HL-60 (cell line): ENCODE measurements around the gene DSTYK.

ENCODE experiments used
- DNase-seq, 2 experiments: peaks; one replicate each; pipeline ENCODE4 v3.0.0-alpha.2; 2010 to 2020; ENCODE audit warnings: low read depth in 1 of 2, low spot score in 1 of 2
- H3K27ac ChIP-seq: fragments of 250-450 bp; sonication (Bioruptor Pico); replicated peaks from 2 replicates; pipeline ENCODE4 v1.5.1; 2020; ENCODE audit warnings: mild to moderate bottlenecking, moderate library complexity
- H3K27me3 ChIP-seq: fragments of 250-450 bp; sonication (Bioruptor Pico); 2 replicates; pipeline ENCODE4 v1.5.1; 2021; ENCODE audit warnings: mild to moderate bottlenecking, moderate library complexity; ENCODE audit not compliant: insufficient read depth, poor library complexity, severe bottlenecking
- H3K4me3 ChIP-seq: replicated peaks from 2 replicates; pipeline ENCODE4 v1.5.1; 2011; ENCODE audit warnings: mild to moderate bottlenecking, control low read depth, low read length; ENCODE audit not compliant: insufficient read depth
- CTCF ChIP-seq: IDR thresholded peaks from one replicate; pipeline ENCODE4 v1.5.1; 2011; ENCODE audit warnings: low read length, control low read depth, inconsistent platforms; ENCODE audit not compliant: insufficient read depth
- GABPA ChIP-seq: IDR thresholded peaks from 2 replicates; pipeline ENCODE4 v1.6.1; 2012; ENCODE audit warnings: low read depth
- POLR2AphosphoS5 ChIP-seq: IDR thresholded peaks from 2 replicates; pipeline ENCODE4 v1.6.1; 2012; ENCODE audit warnings: low read depth
- SPI1 ChIP-seq: IDR thresholded peaks from 2 replicates; pipeline ENCODE4 v1.6.1; 2012; ENCODE audit warnings: low read depth, mild to moderate bottlenecking, borderline replicate concordance
- TF ChIP-seq, protein P1 (sequence below): IDR thresholded peaks from 2 replicates; pipeline ENCODE4 v1.6.1; 2012; ENCODE audit warnings: low read depth; ENCODE audit not compliant: insufficient replicate concordance

DSTYK gene

DNA sequence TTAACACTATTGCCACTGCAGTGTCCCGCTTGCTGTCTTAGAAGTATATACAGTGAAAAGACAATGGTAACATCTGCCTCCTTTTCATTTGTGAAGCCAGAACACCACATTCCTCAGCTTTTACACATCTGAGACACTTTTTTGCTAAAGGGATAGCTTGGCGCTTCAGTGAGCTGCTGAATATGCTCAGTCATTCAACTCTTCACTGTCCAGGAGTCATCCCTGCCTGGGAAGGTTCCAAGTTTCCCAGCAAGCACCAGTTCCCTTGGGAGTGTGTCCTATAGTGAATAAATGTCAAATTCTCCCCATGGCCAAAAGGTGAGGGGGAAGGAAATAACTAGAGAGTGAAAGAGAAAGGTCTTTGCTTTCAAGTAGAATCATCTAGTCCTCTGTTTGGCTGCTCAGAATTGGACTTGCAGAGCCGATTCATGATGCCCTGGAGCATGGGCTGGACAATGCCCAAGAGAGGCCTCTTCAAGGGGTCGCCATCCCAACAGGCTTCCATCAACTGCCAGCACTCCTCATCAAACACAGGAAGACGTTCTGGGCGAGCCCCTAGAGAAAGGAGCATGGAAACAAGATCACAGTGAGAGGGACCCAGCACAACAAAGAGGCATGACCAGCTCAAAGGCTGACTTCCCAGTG, 64.2 kb downstream of the DSTYK start:
- H3K27me3 ChIP-seq, result no peaks in the 10 kb centered on the region
- H3K4me3 ChIP-seq, result no peak overlapping the region
- H3K27ac ChIP-seq, result no peak overlapping the region
- no peak for TF ChIP-seq CTCF
- TF ChIP-seq, protein P1, sequence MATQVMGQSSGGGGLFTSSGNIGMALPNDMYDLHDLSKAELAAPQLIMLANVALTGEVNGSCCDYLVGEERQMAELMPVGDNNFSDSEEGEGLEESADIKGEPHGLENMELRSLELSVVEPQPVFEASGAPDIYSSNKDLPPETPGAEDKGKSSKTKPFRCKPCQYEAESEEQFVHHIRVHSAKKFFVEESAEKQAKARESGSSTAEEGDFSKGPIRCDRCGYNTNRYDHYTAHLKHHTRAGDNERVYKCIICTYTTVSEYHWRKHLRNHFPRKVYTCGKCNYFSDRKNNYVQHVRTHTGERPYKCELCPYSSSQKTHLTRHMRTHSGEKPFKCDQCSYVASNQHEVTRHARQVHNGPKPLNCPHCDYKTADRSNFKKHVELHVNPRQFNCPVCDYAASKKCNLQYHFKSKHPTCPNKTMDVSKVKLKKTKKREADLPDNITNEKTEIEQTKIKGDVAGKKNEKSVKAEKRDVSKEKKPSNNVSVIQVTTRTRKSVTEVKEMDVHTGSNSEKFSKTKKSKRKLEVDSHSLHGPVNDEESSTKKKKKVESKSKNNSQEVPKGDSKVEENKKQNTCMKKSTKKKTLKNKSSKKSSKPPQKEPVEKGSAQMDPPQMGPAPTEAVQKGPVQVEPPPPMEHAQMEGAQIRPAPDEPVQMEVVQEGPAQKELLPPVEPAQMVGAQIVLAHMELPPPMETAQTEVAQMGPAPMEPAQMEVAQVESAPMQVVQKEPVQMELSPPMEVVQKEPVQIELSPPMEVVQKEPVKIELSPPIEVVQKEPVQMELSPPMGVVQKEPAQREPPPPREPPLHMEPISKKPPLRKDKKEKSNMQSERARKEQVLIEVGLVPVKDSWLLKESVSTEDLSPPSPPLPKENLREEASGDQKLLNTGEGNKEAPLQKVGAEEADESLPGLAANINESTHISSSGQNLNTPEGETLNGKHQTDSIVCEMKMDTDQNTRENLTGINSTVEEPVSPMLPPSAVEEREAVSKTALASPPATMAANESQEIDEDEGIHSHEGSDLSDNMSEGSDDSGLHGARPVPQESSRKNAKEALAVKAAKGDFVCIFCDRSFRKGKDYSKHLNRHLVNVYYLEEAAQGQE, result no peak
- no peak for TF ChIP-seq GABPA
- no peak for TF ChIP-seq SPI1
- no peak for TF ChIP-seq POLR2AphosphoS5
- no peak for DNase-seq

DNA sequence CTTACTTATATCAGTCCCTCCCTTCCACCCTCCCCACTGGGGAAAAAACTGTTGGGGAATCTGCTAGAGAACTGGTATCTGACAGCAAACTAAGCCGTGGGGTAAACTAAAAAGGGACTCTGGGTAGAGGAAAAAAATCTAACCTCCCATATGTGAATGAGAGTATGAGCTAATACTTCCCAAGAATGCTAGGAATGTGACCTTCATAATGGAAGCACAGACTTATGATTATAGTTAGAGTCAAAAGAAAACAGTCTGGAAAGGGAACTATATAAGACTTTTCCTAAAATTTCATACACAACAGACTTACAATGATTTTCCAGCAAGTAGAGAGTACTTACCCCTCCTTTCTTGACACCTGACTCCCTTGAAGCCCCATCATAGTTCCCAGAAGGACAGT, 66.8 kb downstream of the DSTYK start:
- TF ChIP-seq, protein P1, result no peak
- TF ChIP-seq CTCF, result no peak
- no peak for TF ChIP-seq POLR2AphosphoS5
- TF ChIP-seq SPI1, result no peak
- TF ChIP-seq GABPA, result no peak
- no peak overlapping the region for H3K27ac ChIP-seq
- no peak for DNase-seq
- no peak overlapping the region for H3K4me3 ChIP-seq
- no peaks in the 10 kb centered on the region for H3K27me3 ChIP-seq

DNA sequence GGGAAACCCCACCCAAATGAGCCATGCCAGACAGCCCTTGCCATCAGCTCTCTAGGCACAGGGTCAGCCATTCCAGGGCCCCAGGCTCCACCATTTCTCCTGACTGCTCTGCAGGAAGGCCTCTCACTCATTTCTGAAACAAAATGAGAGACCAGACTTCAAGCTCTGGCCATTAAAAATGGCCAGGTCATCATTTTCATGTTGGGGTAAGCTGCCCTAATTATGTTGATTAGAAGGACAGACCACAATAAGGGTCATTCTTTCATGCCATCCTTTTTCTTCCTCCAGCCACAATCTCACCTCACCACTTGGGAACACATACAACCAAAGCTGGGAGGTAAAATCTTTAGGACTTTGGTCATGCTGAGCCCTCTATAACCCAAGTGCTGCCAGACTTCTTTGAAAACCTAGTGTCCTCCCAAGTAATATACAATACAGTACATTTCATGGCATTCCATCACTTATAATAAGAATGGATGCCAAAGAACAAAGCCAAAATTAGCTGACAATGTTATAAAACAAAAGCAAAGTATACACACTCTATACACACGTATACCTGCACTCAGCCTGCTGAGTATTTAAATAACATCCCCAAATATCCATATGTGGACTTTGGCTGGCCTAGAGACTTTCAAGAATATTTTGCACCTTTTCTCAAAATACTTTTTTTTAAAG, 67.3 kb downstream of the DSTYK start:
- no peaks in the 10 kb centered on the region for H3K27me3 ChIP-seq
- no peak overlapping the region for H3K27ac ChIP-seq
- no peak for DNase-seq
- TF ChIP-seq SPI1 (no peak), CTCF (no peak), POLR2AphosphoS5 (no peak), GABPA (no peak)
- TF ChIP-seq, protein P1, result no peak
- H3K4me3 ChIP-seq, result no peak overlapping the region
